A673 (cell line): ENCODE measurements around the gene RNF125. TPM values are rescaled to one million over a fixed set of nuclear protein-coding genes. Genes with fewer than 3 reads are reported as not detected.
A peak's percentile ranks its signal among the peaks of the same experiment; 100 is the strongest.

Source experiments
- BruUV-seq: library from RNA; stranded (reverse); fragments of 400-500 nt; replicated peaks from 2 replicates; lab custom pipeline; 2021; lab: Mats Ljungman, UMichigan
- CTCF ChIA-PET: fragments of 300-600 bp; sonication (Branson Sonifier 250); formaldehyde crosslinking; loops from one replicate; lab custom pipeline; 2022; ENCODE audit warnings: antibody characterized with exemption; lab: Charles Lee
- POLR2A ChIA-PET: fragments of 300-600 bp; sonication (Branson Sonifier 250); formaldehyde crosslinking; loops from one replicate; lab custom pipeline; 2022; ENCODE audit warnings: antibody characterized with exemption; ENCODE audit not compliant: low non-redundant PET; lab: Charles Lee
- DNase-seq: peaks from one replicate; pipeline ENCODE4 v3.0.0-alpha.2; 2015; ENCODE audit warnings: low spot score
- H3K27ac ChIP-seq: fragments of 200-600 bp; sonication (generic); 2 replicates; pipeline ENCODE4 v1.5.1; 2016; ENCODE audit warnings: mixed run types, low read depth, mild to moderate bottlenecking, mixed read lengths, antibody characterized with exemption, low read length; ENCODE audit not compliant: poor library complexity, severe bottlenecking
- H3K27me3 ChIP-seq: fragments of 200-600 bp; sonication (generic); replicated peaks from 2 replicates; pipeline ENCODE4 v1.6.1; 2017; ENCODE audit warnings: mixed run types, low read depth, mild to moderate bottlenecking, mixed read lengths, antibody characterized with exemption, low read length; ENCODE audit not compliant: insufficient read depth, poor library complexity
- H3K36me3 ChIP-seq: fragments of 200-600 bp; sonication (generic); 2 replicates; pipeline ENCODE4 v1.6.1; 2016; ENCODE audit warnings: mixed run types, mild to moderate bottlenecking, mixed read lengths, antibody characterized with exemption, low read length; ENCODE audit not compliant: insufficient read depth, poor library complexity, severe bottlenecking
- H3K4me1 ChIP-seq: fragments of 200-600 bp; sonication (generic); 2 replicates; pipeline ENCODE4 v1.6.1; 2017; ENCODE audit warnings: mixed run types, mild to moderate bottlenecking, mixed read lengths, antibody characterized with exemption, low read length; ENCODE audit not compliant: insufficient read depth, poor library complexity, severe bottlenecking
- H3K4me3 ChIP-seq: fragments of 200-600 bp; sonication (generic); 2 replicates; pipeline ENCODE4 v1.5.1; 2016; ENCODE audit warnings: low read depth, mixed run types, mild to moderate bottlenecking, mixed read lengths, low read length; ENCODE audit not compliant: poor library complexity, severe bottlenecking
- H3K9me3 ChIP-seq: fragments of 200-600 bp; sonication (generic); 2 replicates; pipeline ENCODE4 v1.6.1; 2016; ENCODE audit warnings: mixed run types, low read depth, mild to moderate bottlenecking, mixed read lengths, antibody characterized with exemption, low read length; ENCODE audit not compliant: poor library complexity, severe bottlenecking
- CTCF ChIP-seq: fragments of 300-800, 200-600 bp; sonication (generic); conservative IDR thresholded peaks from 2 replicates; pipeline ENCODE4 v1.5.1; 2017; ENCODE audit warnings: low read depth, mild to moderate bottlenecking, antibody characterized with exemption, low read length, moderate library complexity, mixed read lengths
- EZH2 ChIP-seq: fragments of 200-600 bp; sonication (generic); IDR thresholded peaks from 2 replicates; pipeline ENCODE4 v1.6.1; 2017; ENCODE audit warnings: borderline replicate concordance, low read depth, mild to moderate bottlenecking, mixed read lengths, antibody characterized with exemption, low read length; ENCODE audit not compliant: poor library complexity, severe bottlenecking
- intact Hi-C: fragments of 100-400 bp; cut with micrococcal nuclease; formaldehyde crosslinking; loops from one replicate; pipeline ENCODE4 v1.10.0; 2022; ENCODE audit not compliant: unreplicated experiment
- total RNA-seq: library from RNA; stranded (reverse); gene quantifications from 2 replicates; pipeline ENCODE4 v1.2.3, GENCODE V29; 2021

Gene RNF125
- total RNA-seq, 1 experiment from 2014 or later: 1.5 TPM

DNA sequence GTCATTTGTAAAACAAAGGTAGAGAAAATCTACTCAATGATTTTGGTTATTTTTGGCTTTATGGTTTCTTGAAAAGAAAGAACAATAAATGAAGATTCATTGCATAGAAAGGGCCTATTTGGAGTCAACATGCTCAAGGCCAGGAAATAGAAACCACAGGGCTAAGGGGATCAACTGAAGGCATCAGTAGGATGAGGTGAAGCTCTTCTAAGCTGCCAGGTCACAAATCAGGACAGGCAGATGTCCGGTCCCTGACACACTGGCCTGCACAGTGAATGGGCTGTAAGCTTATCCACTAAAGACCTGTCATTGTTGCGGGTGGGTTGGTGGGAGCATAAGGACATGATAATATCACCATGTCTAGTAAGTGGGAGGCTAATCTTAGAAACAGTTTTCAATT is 41.4 kb downstream of the RNF125 start:
- POLR2A ChIA-PET: no interaction called here
- H3K9me3 ChIP-seq: no peaks in the 10 kb centered on the region
- no peaks in the 10 kb centered on the region for H3K4me1 ChIP-seq
- CTCF ChIA-PET: no interaction called here
- intact Hi-C loops: no loop called here
- no peak for DNase-seq
- no peaks in the 10 kb centered on the region for H3K27me3 ChIP-seq
- BruUV-seq: no TSS peak
- no peaks in the 10 kb centered on the region for H3K36me3 ChIP-seq
- TF ChIP-seq EZH2: no peak
- TF ChIP-seq CTCF: no peak
- no peak overlapping the region for H3K27ac ChIP-seq
- no peak overlapping the region for H3K4me3 ChIP-seq

DNA sequence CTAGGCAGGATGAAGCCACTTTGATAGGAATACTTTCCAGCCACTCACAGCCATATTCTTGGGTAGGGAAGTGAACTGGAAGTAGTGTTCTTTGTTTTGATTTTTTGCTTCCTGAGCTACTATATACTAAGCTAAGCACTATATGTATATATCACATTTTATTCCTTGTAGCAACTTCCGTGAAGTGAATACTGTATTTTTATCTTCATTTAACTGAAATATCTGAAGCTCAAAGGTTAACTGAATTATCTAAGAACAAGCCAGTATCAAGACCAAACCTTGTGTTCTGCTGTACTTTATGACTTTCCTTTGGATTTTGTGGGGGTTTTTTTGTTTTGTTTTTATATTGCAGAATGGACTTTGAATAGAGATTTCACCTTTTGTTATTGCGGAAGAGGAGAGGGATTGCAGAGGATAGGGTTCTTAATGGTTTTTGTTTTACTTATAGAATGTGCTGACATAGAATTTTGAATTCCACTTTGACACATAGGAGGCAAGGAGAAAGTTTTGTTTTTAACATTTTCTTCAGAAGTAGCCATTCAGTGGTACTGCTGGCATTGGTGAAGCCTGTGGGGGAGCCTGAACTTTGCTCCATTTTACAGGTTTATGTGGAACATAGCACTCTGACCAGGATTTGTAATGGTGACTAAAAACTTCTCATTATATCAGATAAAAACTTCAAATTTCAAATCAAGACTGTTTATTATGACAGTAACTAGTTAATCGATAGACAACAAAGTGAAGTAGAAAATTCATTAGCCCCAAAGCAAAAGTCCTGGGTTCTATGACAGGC is 48.9 kb downstream of the RNF125 start:
- TF ChIP-seq EZH2 (no peak), CTCF (no peak)
- Histone ChIP-seq H3K27me3 (no peaks in the 10 kb centered on the region), H3K4me3 (no peak overlapping the region), H3K36me3 (no peaks in the 10 kb centered on the region), H3K27ac (no peak overlapping the region), H3K4me1 (no peaks in the 10 kb centered on the region), H3K9me3 (no peaks in the 10 kb centered on the region)
- POLR2A ChIA-PET: no interaction called here
- CTCF ChIA-PET: no interaction called here
- BruUV-seq: no TSS peak
- intact Hi-C loops: no loop called here
- no peak for DNase-seq

DNA sequence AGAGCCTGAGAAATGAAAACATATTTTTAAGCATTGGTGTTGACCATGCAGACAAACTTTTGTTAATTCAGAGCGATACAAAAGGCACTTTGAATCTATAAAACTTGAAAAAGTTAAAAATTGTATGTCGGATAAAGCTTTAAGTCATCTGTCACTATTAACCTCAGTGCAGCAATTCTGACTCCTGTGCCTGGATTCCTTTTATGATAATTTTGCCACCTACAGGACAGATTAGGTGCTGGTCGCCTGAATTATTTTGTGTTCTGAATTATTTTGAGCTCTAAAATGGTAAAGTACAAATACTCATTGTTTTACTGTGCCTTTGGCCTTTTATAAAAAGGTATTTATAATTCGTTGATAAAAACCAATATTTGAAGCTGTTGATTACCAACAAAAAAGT is 53.7 kb downstream of the RNF125 start:
- ChIA-PET CTCF (interaction anchor here (1.4 kb wide), 1 partner anchor 516 kb away, joined by 5 read pairs; no protein-coding TSS in a partner anchor), POLR2A (no interaction called here)
- Histone ChIP-seq H3K36me3 (no peaks in the 10 kb centered on the region), H3K9me3 (no peaks in the 10 kb centered on the region), H3K27me3 (no peaks in the 10 kb centered on the region), H3K4me1 (no peaks in the 10 kb centered on the region), H3K27ac (no peak overlapping the region), H3K4me3 (no peak overlapping the region)
- TF ChIP-seq EZH2: no peak
- peak; percentile 57 for TF ChIP-seq CTCF
- no TSS peak for BruUV-seq
- DNase-seq: peak; percentile 23
- intact Hi-C loops: no loop called here
